Parathyroid adenoma (tissue), 2 donors: ENCODE measurements around the gene RAPGEF1.

Source experiments
- H2AFZ ChIP-seq: fragments of 300-600 bp; sonication (generic); one replicate; pipeline ENCODE4 v1.7.0; 2017; ENCODE audit warnings: antibody characterized with exemption, mild to moderate bottlenecking
- H3K27ac ChIP-seq: fragments of 300-600 bp; sonication (generic); one replicate; pipeline ENCODE4 v1.7.0; 2017
- H3K27me3 ChIP-seq: fragments of 300-600 bp; sonication (generic); one replicate; pipeline ENCODE4 v1.7.0; 2017; ENCODE audit warnings: low read length; ENCODE audit not compliant: control insufficient read depth, insufficient read depth
- H3K36me3 ChIP-seq: fragments of 300-600 bp; sonication (generic); one replicate; pipeline ENCODE4 v1.7.0; 2017; ENCODE audit warnings: low read length; ENCODE audit not compliant: control insufficient read depth, insufficient read depth
- H3K4me1 ChIP-seq: fragments of 300-600 bp; sonication (generic); one replicate; pipeline ENCODE4 v1.7.0; 2017; ENCODE audit warnings: control low read depth
- H3K4me2 ChIP-seq: fragments of 300-600 bp; sonication (generic); one replicate; pipeline ENCODE4 v1.7.0; 2017; ENCODE audit warnings: low read length
- H3K4me3 ChIP-seq: fragments of 300-600 bp; sonication (generic); one replicate; pipeline ENCODE4 v1.7.0; 2017; ENCODE audit warnings: low read depth, low read length
- H3K79me2 ChIP-seq: fragments of 300-600 bp; sonication (generic); one replicate; pipeline ENCODE4 v1.7.0; 2017; ENCODE audit warnings: control low read depth
- H3K9ac ChIP-seq: fragments of 300-600 bp; sonication (generic); one replicate; pipeline ENCODE4 v1.7.0; 2017; ENCODE audit warnings: mild to moderate bottlenecking
- H3K9me3 ChIP-seq: fragments of 300-600 bp; sonication (generic); one replicate; pipeline ENCODE4 v1.7.0; 2017; ENCODE audit warnings: low read length; ENCODE audit not compliant: control insufficient read depth
- CTCF ChIP-seq: fragments of 300-600 bp; sonication (generic); IDR thresholded peaks from one replicate; pipeline ENCODE4 v1.7.0; 2017; ENCODE audit warnings: antibody characterized with exemption, mild to moderate bottlenecking
- donor health status: primary hyperparathyroidism.

Gene RAPGEF1

GRCh38 chr9:131545003-131545785, 194.7 kb downstream of the RAPGEF1 start, which contains the start of gene PRRT1B:
Gene PRRT1B, plus strand, starts transcription at chr9:131545523. Its CDS starts 93 bp downstream, at chr9:131545616.
- Histone ChIP-seq H3K4me3 (no peak within 1 kb of the TSS), H3K4me2 (peak within 1 kb of the TSS; percentile 26), H3K27ac (no peak within 1 kb of the TSS), H3K36me3 (no peaks in the 10 kb centered on the region), H3K4me1 (no peaks in the 10 kb centered on the region), H3K27me3 (no peaks in the 10 kb centered on the region), H2AFZ (peak within 1 kb of the TSS; percentile 42), H3K9me3 (no peaks in the 10 kb centered on the region), H3K9ac (no peak within 1 kb of the TSS), H3K79me2 (no peaks in the 10 kb centered on the region)
- no peak for TF ChIP-seq CTCF

GRCh38 chr9:131543141-131543540, 196.7 kb downstream of the RAPGEF1 start:
- no peak for TF ChIP-seq CTCF

GRCh38 chr9:131539223-131539923, 200.5 kb downstream of the RAPGEF1 start:
- Histone ChIP-seq H3K36me3 (no peaks in the 10 kb centered on the region), H3K4me2 (no peak overlapping the region), H3K27me3 (no peaks in the 10 kb centered on the region), H3K9me3 (no peaks in the 10 kb centered on the region), H3K4me1 (no peaks in the 10 kb centered on the region), H2AFZ (no peak overlapping the region), H3K79me2 (no peaks in the 10 kb centered on the region), H3K27ac (no peak overlapping the region), H3K4me3 (no peak overlapping the region), H3K9ac (no peak overlapping the region)
- TF ChIP-seq CTCF: no peak

More at GRCh38 chr9:131543141-131543540, 196.7 kb downstream of the RAPGEF1 start:
- H3K27me3 ChIP-seq: no peaks in the 10 kb centered on the region
- no peak overlapping the region for H3K4me2 ChIP-seq
- H3K79me2 ChIP-seq: no peaks in the 10 kb centered on the region
- H3K4me1 ChIP-seq: no peaks in the 10 kb centered on the region
- H2AFZ ChIP-seq: no peak overlapping the region
- no peak overlapping the region for H3K9ac ChIP-seq
- no peak overlapping the region for H3K4me3 ChIP-seq
- no peaks in the 10 kb centered on the region for H3K36me3 ChIP-seq
- no peak overlapping the region for H3K27ac ChIP-seq
- H3K9me3 ChIP-seq: no peaks in the 10 kb centered on the region

GRCh38 chr9:131537946-131538345, 201.9 kb downstream of the RAPGEF1 start:
- no peak for TF ChIP-seq CTCF
- Histone ChIP-seq H3K9me3 (no peaks in the 10 kb centered on the region), H3K9ac (no peak overlapping the region), H3K27ac (no peak overlapping the region), H3K27me3 (no peaks in the 10 kb centered on the region), H3K36me3 (no peaks in the 10 kb centered on the region), H2AFZ (no peak overlapping the region), H3K79me2 (no peaks in the 10 kb centered on the region), H3K4me3 (no peak overlapping the region), H3K4me1 (no peaks in the 10 kb centered on the region), H3K4me2 (no peak overlapping the region)
